GM12878 (cell line): ENCODE measurements around the gene FGFR2. TPM values are rescaled to one million over a fixed set of nuclear protein-coding genes. Genes with fewer than 3 reads are reported as not detected.

Experiments used
- ATAC-seq: fragments of 200-7000 bp; cut with Tn5 transposase; 3 replicates; pipeline ENCODE4 v1.9.1; 2020; ENCODE audit warnings: mild to moderate bottlenecking, moderate library complexity
- BruUV-seq: library from RNA; stranded (reverse); fragments of 400-500 nt; replicated peaks from 2 replicates; lab custom pipeline; 2021; lab: Mats Ljungman, UMichigan
- CTCF ChIA-PET: fragments of 300-600 bp; sonication (Branson Sonifier 250); formaldehyde crosslinking; extraction: SDS; loops from one replicate; lab custom pipeline; 2021; ENCODE audit warnings: inconsistent platforms; lab: Yijun Ruan, JAX
- POLR2A ChIA-PET: fragments of 350-600 bp; formaldehyde crosslinking; extraction: SDS; loops from one replicate; lab custom pipeline; 2021; ENCODE audit warnings: inconsistent platforms; lab: Charles Lee
- RAD21 ChIA-PET: fragments of 300-600 bp; sonication (Branson Sonifier 250); formaldehyde crosslinking; loops from one replicate; lab custom pipeline; 2023; ENCODE audit warnings: antibody characterized with exemption; ENCODE audit not compliant: unreplicated experiment; lab: Charles Lee
- SMC1A ChIA-PET: fragments of 300-600 bp; sonication (Branson Sonifier 250); formaldehyde crosslinking; loops from one replicate; lab custom pipeline; 2023; ENCODE audit not compliant: unreplicated experiment, uncharacterized antibody; lab: Charles Lee
- DNase-seq: peaks from one replicate; pipeline ENCODE4 v3.0.0-alpha.2; 2011; ENCODE audit warnings: low read depth, low spot score
- FAIRE-seq: peaks from 3 replicates; lab custom pipeline; 2011; peaks lifted over from hg19 to GRCh38; lab: Jason Lieb, UNC
- H2AFZ ChIP-seq: 2 replicates; pipeline ENCODE4 v1.6.0; 2011; ENCODE audit warnings: low read depth, low read length, control low read depth; ENCODE audit not compliant: control insufficient read depth
- H3K27ac ChIP-seq: 2 replicates; pipeline ENCODE4 v1.5.1; 2011; ENCODE audit warnings: control low read depth; ENCODE audit not compliant: control insufficient read depth, insufficient read depth
- H3K27me3 ChIP-seq, 2 experiments: replicated peaks in 1 of 2; 2 replicates each; pipeline versions ENCODE4 v1.6.0 to v1.6.1; 2011; ENCODE audit warnings: low read length in 1 of 2; ENCODE audit not compliant: control insufficient read depth in 2 of 2, insufficient read depth in 2 of 2
- H3K36me3 ChIP-seq, 2 experiments: 2 replicates each; pipeline ENCODE4 v1.5.1; 2011; ENCODE audit warnings: low read length in 1 of 2; ENCODE audit not compliant: control insufficient read depth in 2 of 2, insufficient read depth in 2 of 2
- H3K4me1 ChIP-seq: 2 replicates; pipeline ENCODE4 v1.6.1; 2011; ENCODE audit warnings: mild to moderate bottlenecking, low read length, moderate library complexity, mixed read lengths; ENCODE audit not compliant: control insufficient read depth, insufficient read depth
- H3K4me2 ChIP-seq: 2 replicates; pipeline ENCODE4 v1.6.0; 2011; ENCODE audit warnings: control low read depth; ENCODE audit not compliant: control insufficient read depth, insufficient read depth
- H3K4me3 ChIP-seq: fragments of 200-600 bp; sonication (generic); 2 replicates; pipeline ENCODE4 v1.5.1; 2016
- H3K79me2 ChIP-seq: 2 replicates; pipeline ENCODE4 v1.6.0; 2011; ENCODE audit warnings: low read length; ENCODE audit not compliant: control insufficient read depth, insufficient read depth
- H3K9ac ChIP-seq: 2 replicates; pipeline ENCODE4 v1.8.0; 2011; ENCODE audit warnings: low read length, control low read depth, mixed read lengths; ENCODE audit not compliant: control insufficient read depth, insufficient read depth
- H3K9me3 ChIP-seq: replicated peaks from 3 replicates; pipeline ENCODE4 v1.5.1; 2011; ENCODE audit warnings: mild to moderate bottlenecking, low read length; ENCODE audit not compliant: control insufficient read depth, insufficient read depth
- H4K20me1 ChIP-seq: 2 replicates; pipeline ENCODE4 v1.6.0; 2011; ENCODE audit not compliant: control insufficient read depth, insufficient read depth
- RUNX3 ChIP-seq: IDR thresholded peaks from 2 replicates; pipeline ENCODE4 v1.6.1; 2012; ENCODE audit warnings: low read length, inconsistent platforms
- SPI1 ChIP-seq: IDR thresholded peaks from 2 replicates; pipeline ENCODE4 v1.6.1; 2011; ENCODE audit warnings: low read depth, mild to moderate bottlenecking, low read length, moderate library complexity, borderline replicate concordance; ENCODE audit not compliant: insufficient read depth
- ZNF217 ChIP-seq: fragments of 450-650 bp; IDR thresholded peaks from 2 replicates; pipeline ENCODE4 v1.6.1; 2017; ENCODE audit warnings: antibody characterized with exemption, mild to moderate bottlenecking
- WGBS: methylation state at CpG from one replicate; pipeline ENCODE4 v1.1.6; 2016; ENCODE audit warnings: low lambda C conversion rate; ENCODE audit not compliant: insufficient replicate concordance, insufficient coverage; ENCODE audit errors: missing lambda C conversion rate; 5-methylcytosine and 5-hydroxymethylcytosine counted together
- in situ Hi-C: fragments of 300-500 bp; cut with MboI; formaldehyde crosslinking; loops from 9 replicates; pipeline ENCODE4 v1.14.3; 2018; ENCODE audit warnings: mixed read lengths
- intact Hi-C: fragments of 100-400 bp; cut with micrococcal nuclease; formaldehyde crosslinking; loops from one replicate; pipeline ENCODE4 v1.14.2; 2022; ENCODE audit not compliant: unreplicated experiment
- polyA plus RNA-seq, 11 experiments: library from polyadenylated mRNA; depleted of rRNA in 4 of 11; unstranded in 6 of 11; stranded (reverse) in 5 of 11; fragments of >200 nt; fragmentation: Nextera tagmentation in 4 of 11; fragmentation: Illumina TruSeq in 1 of 11; extraction: Ambion mirVana in 4 of 11; extraction: Trizol in 1 of 11; gene quantifications; 1 replicate in 1 of 11; 2 replicates in 10 of 11; pipeline versions ENCODE4 v1.2.1 to v1.2.3, GENCODE V29; 2011 to 2016; ENCODE audit warnings: inconsistent platforms in 2 of 11, missing spikeins in 2 of 11, low read depth in 1 of 11
- total RNA-seq, 4 experiments: library from RNA; depleted of rRNA in 3 of 4; stranded (reverse); fragments of >200 nt in 3 of 4; fragmentation: Illumina TruSeq in 1 of 4; extraction: Trizol in 1 of 4; gene quantifications; 2 replicates each; pipeline versions ENCODE4 v1.2.1 to v1.2.3, GENCODE V29; 2013 to 2021
- TF ChIP-seq, protein P1 (sequence below): IDR thresholded peaks from 2 replicates; pipeline ENCODE4 v1.6.1; 2012; ENCODE audit warnings: low read depth, low read length, improper control_type of control experiment
- TF ChIP-seq, protein P2 (sequence below): fragments of 450-650 bp; IDR thresholded peaks from 2 replicates; pipeline ENCODE4 v1.6.1; 2017; ENCODE audit warnings: mild to moderate bottlenecking
- TF ChIP-seq, protein P3 (sequence below): IDR thresholded peaks from 2 replicates; pipeline ENCODE4 v1.6.1; 2011; ENCODE audit warnings: low read depth, low read length, improper control_type of control experiment, borderline replicate concordance

The FGFR2 gene
- total and polyA plus RNA-seq, 10 of the 15 experiments (the other 5 are each of a cell fraction or from before 2014, with no cell fraction given) = 0.04 to 0.15 TPM; not detected in 8

GRCh38 chr10:121616291-121616690 is 18.0 kb upstream of the FGFR2 start:
- Histone ChIP-seq H3K27me3 (no peaks in the 10 kb centered on the region; a peak in 1 of 4 replicates), H3K4me1 (no peaks in the 10 kb centered on the region), H3K27ac (no peak overlapping the region), H3K79me2 (no peaks in the 10 kb centered on the region), H3K9me3 (peaks cover 3% of the 10 kb centered on the region; the same call in 1 of the 3 replicates), H3K4me2 (no peak overlapping the region), H4K20me1 (no peaks in the 10 kb centered on the region), H3K9ac (no peak overlapping the region), H3K4me3 (no peak overlapping the region), H2AFZ (no peak overlapping the region), H3K36me3 (no peaks in the 10 kb centered on the region)
- BruUV-seq = no TSS peak
- ChIA-PET SMC1A (no interaction called here), RAD21 (no interaction called here), POLR2A (no interaction called here), CTCF (interaction anchor here (1.2 kb wide), 1 partner anchor 667 kb away, joined by 3 read pairs; no protein-coding TSS in a partner anchor)
- WGBS = 51% methylated on average over 11 of the region's 11 CpGs
- in situ Hi-C loops (no loop called here), intact Hi-C loops (no loop called here)
- DNase-seq = no peak
- FAIRE-seq = no peak
- TF ChIP-seq, protein P1, sequence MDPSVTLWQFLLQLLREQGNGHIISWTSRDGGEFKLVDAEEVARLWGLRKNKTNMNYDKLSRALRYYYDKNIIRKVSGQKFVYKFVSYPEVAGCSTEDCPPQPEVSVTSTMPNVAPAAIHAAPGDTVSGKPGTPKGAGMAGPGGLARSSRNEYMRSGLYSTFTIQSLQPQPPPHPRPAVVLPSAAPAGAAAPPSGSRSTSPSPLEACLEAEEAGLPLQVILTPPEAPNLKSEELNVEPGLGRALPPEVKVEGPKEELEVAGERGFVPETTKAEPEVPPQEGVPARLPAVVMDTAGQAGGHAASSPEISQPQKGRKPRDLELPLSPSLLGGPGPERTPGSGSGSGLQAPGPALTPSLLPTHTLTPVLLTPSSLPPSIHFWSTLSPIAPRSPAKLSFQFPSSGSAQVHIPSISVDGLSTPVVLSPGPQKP = no peak
- TF ChIP-seq SPI1 (no peak), RUNX3 (no peak), ZNF217 (no peak)
- TF ChIP-seq, protein P2, sequence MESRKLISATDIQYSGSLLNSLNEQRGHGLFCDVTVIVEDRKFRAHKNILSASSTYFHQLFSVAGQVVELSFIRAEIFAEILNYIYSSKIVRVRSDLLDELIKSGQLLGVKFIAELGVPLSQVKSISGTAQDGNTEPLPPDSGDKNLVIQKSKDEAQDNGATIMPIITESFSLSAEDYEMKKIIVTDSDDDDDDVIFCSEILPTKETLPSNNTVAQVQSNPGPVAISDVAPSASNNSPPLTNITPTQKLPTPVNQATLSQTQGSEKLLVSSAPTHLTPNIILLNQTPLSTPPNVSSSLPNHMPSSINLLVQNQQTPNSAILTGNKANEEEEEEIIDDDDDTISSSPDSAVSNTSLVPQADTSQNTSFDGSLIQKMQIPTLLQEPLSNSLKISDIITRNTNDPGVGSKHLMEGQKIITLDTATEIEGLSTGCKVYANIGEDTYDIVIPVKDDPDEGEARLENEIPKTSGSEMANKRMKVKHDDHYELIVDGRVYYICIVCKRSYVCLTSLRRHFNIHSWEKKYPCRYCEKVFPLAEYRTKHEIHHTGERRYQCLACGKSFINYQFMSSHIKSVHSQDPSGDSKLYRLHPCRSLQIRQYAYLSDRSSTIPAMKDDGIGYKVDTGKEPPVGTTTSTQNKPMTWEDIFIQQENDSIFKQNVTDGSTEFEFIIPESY = no peak
- TF ChIP-seq, protein P3, sequence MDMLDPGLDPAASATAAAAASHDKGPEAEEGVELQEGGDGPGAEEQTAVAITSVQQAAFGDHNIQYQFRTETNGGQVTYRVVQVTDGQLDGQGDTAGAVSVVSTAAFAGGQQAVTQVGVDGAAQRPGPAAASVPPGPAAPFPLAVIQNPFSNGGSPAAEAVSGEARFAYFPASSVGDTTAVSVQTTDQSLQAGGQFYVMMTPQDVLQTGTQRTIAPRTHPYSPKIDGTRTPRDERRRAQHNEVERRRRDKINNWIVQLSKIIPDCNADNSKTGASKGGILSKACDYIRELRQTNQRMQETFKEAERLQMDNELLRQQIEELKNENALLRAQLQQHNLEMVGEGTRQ = no peak
- ATAC-seq = no peak
